Esophagus squamous epithelium (tissue), 4 donors: ENCODE data around the gene SPATC1L.

Experiments used
- POLR2A ChIP-seq, 4 donors: fragments of 450-650 bp; IDR thresholded peaks; one replicate each; pipeline ENCODE4 v1.6.1; 2017; ENCODE audit warnings: antibody characterized with exemption in 4 of 4, mild to moderate bottlenecking in 4 of 4, moderate library complexity in 3 of 4
- TF ChIP-seq, protein P1 (sequence below), 6 experiments: fragments of 450-650 bp in 4 of 6; fragments of 200-600 bp in 2 of 6; sonication (generic) in 2 of 6; IDR thresholded peaks; one replicate each; pipeline ENCODE4 v1.5.1; 2016 to 2019; ENCODE audit warnings: antibody characterized with exemption in 6 of 6, mild to moderate bottlenecking in 4 of 6, moderate library complexity in 4 of 6

DNA sequence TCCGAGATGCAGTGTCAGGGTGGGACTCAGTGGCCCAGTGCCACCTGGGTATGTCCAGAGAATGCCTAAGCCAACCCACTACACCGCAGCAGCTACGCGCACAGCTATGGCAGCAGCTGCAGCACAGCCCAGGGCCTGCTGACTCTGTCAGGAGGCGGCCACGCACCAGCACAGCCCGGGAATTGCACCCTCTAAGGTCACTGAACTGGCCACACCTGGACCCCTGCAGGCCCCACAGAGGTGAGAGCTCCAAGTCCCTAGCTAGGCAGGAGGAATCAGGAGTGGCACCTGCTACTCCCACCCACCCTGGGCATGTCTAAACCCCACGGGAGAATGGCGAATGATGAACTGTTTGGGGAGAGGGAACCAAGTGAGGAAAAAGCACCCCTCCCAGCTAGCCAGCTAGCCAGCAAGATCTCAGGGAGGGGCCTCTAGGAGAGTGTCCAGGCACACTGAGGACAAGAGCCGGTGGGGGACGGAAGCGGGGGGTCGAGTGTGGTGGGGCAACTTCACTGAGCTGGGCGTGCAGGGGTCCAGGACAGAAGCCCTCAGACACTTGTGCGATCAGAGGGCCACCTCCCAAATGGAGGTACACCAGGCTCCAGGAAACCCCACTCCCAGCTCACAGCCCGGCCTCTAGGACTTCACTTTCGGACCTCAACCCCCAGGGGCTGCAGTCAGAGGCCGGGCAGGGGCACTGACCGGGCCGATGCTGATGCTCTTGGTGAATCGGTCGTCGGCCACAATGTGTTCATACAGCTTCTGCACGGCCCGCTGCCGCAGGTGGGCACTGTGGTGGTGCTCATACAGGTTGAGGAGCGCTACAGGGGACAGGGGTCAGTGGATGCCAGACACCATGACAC lies 30.4 kb upstream of the SPATC1L start:
- TF ChIP-seq POLR2A (IDR thresholded peaks at IDR 0.05), result no peak
- TF ChIP-seq, protein P1, sequence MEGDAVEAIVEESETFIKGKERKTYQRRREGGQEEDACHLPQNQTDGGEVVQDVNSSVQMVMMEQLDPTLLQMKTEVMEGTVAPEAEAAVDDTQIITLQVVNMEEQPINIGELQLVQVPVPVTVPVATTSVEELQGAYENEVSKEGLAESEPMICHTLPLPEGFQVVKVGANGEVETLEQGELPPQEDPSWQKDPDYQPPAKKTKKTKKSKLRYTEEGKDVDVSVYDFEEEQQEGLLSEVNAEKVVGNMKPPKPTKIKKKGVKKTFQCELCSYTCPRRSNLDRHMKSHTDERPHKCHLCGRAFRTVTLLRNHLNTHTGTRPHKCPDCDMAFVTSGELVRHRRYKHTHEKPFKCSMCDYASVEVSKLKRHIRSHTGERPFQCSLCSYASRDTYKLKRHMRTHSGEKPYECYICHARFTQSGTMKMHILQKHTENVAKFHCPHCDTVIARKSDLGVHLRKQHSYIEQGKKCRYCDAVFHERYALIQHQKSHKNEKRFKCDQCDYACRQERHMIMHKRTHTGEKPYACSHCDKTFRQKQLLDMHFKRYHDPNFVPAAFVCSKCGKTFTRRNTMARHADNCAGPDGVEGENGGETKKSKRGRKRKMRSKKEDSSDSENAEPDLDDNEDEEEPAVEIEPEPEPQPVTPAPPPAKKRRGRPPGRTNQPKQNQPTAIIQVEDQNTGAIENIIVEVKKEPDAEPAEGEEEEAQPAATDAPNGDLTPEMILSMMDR (IDR thresholded peaks at IDR 0.05), result no peak
